H9 (cell line): Measurements from ENCODE around the gene OTUD4. TPM values are rescaled to one million over a fixed set of nuclear protein-coding genes. Genes with fewer than 3 reads are reported as not detected.

Experiments
- DNase-seq: peaks from one replicate; pipeline ENCODE4 v3.0.0-alpha.2; 2017
- H2AFZ ChIP-seq: one replicate; pipeline ENCODE4 v1.6.1; 2013; ENCODE audit warnings: mild to moderate bottlenecking, low read length, control low read depth, moderate library complexity
- H2AK5ac ChIP-seq: 2 replicates; pipeline ENCODE4 v1.6.1; 2013; ENCODE audit warnings: low read length, control low read depth, mixed read lengths; ENCODE audit not compliant: insufficient read length
- H2BK120ac ChIP-seq: one replicate; pipeline ENCODE4 v1.6.1; 2013; ENCODE audit warnings: low read depth, mild to moderate bottlenecking, low read length, control low read depth, inconsistent platforms; ENCODE audit not compliant: poor library complexity, severe bottlenecking
- H2BK12ac ChIP-seq: 2 replicates; pipeline ENCODE4 v1.6.1; 2013; ENCODE audit warnings: low read length, control low read depth, mixed read lengths, low read depth; ENCODE audit not compliant: insufficient read length
- H2BK15ac ChIP-seq: 2 replicates; pipeline ENCODE4 v1.6.1; 2013; ENCODE audit warnings: low read depth, low read length, control low read depth
- H2BK20ac ChIP-seq: one replicate; pipeline ENCODE4 v1.6.1; 2013; ENCODE audit warnings: low read depth, mild to moderate bottlenecking, low read length, control low read depth, inconsistent platforms; ENCODE audit not compliant: poor library complexity, severe bottlenecking
- H2BK5ac ChIP-seq: 2 replicates; pipeline ENCODE4 v1.6.1; 2013; ENCODE audit warnings: low read length, control low read depth, mixed read lengths; ENCODE audit not compliant: insufficient read length
- H3K14ac ChIP-seq: 2 replicates; pipeline ENCODE4 v1.6.1; 2013; ENCODE audit warnings: low read length, control low read depth; ENCODE audit not compliant: insufficient read depth
- H3K18ac ChIP-seq: 2 replicates; pipeline ENCODE4 v1.6.1; 2013; ENCODE audit warnings: low read depth, mild to moderate bottlenecking, mixed read lengths, low read length, control low read depth; ENCODE audit not compliant: insufficient read length
- H3K23ac ChIP-seq: 2 replicates; pipeline ENCODE4 v1.6.1; 2013; ENCODE audit warnings: low read length, control low read depth, mixed read lengths, low read depth; ENCODE audit not compliant: insufficient read length
- H3K23me2 ChIP-seq: 2 replicates; pipeline ENCODE4 v1.6.1; 2013; ENCODE audit warnings: low read depth, mild to moderate bottlenecking, mixed read lengths, low read length, control low read depth; ENCODE audit not compliant: insufficient read length, poor library complexity, severe bottlenecking
- H3K27ac ChIP-seq: 2 replicates; pipeline ENCODE4 v1.5.1; 2013; ENCODE audit warnings: low read length, control low read depth, mixed read lengths, low read depth; ENCODE audit not compliant: insufficient read length
- H3K27me3 ChIP-seq: 2 replicates; pipeline ENCODE4 v1.6.1; 2013; ENCODE audit warnings: low read length, control low read depth, inconsistent platforms; ENCODE audit not compliant: insufficient read depth
- H3K4ac ChIP-seq: 2 replicates; pipeline ENCODE4 v1.6.1; 2013; ENCODE audit warnings: low read depth, mild to moderate bottlenecking, control low read depth, inconsistent platforms, low read length, moderate library complexity
- H3K4me1 ChIP-seq: 2 replicates; pipeline ENCODE4 v1.6.1; 2013; ENCODE audit warnings: low read length, control low read depth, inconsistent platforms; ENCODE audit not compliant: insufficient read depth
- H3K4me2 ChIP-seq: 2 replicates; pipeline ENCODE4 v1.6.1; 2013; ENCODE audit warnings: low read length, control low read depth, mixed read lengths; ENCODE audit not compliant: insufficient read length, insufficient read depth
- H3K56ac ChIP-seq: 2 replicates; pipeline ENCODE4 v1.6.1; 2013; ENCODE audit warnings: low read depth, mild to moderate bottlenecking, mixed read lengths, low read length, control low read depth; ENCODE audit not compliant: insufficient read length
- H3K79me1 ChIP-seq: 2 replicates; pipeline ENCODE4 v1.6.1; 2013; ENCODE audit warnings: low read depth, mild to moderate bottlenecking, moderate library complexity, low read length, control low read depth, inconsistent platforms; ENCODE audit not compliant: insufficient read depth, poor library complexity, severe bottlenecking
- H3K79me2 ChIP-seq: 2 replicates; pipeline ENCODE4 v1.6.1; 2013; ENCODE audit warnings: low read length, control low read depth, inconsistent platforms; ENCODE audit not compliant: insufficient read depth
- H3K9ac ChIP-seq: 2 replicates; pipeline ENCODE4 v1.6.1; 2013; ENCODE audit warnings: low read length, control low read depth, mixed read lengths; ENCODE audit not compliant: insufficient read length; ENCODE audit errors: extremely low read depth
- H3K9me3 ChIP-seq: one replicate; pipeline ENCODE4 v1.6.1; 2013; ENCODE audit warnings: low read depth, low read length, inconsistent platforms; ENCODE audit not compliant: control insufficient read depth
- H3T11ph ChIP-seq: one replicate; pipeline ENCODE4 v1.6.1; 2013; ENCODE audit warnings: mild to moderate bottlenecking, low read length, control low read depth, inconsistent platforms
- H4K20me1 ChIP-seq: one replicate; pipeline ENCODE4 v1.6.1; 2013; ENCODE audit not compliant: control insufficient read depth, insufficient read length, insufficient read depth
- H4K5ac ChIP-seq: 2 replicates; pipeline ENCODE4 v1.6.1; 2013; ENCODE audit warnings: low read depth, mild to moderate bottlenecking, mixed read lengths, low read length, control low read depth; ENCODE audit not compliant: insufficient read length
- H4K8ac ChIP-seq: replicated peaks from 2 replicates; pipeline ENCODE4 v1.6.1; 2013; ENCODE audit warnings: low read length, control low read depth, mixed read lengths, low read depth; ENCODE audit not compliant: insufficient read length
- H4K91ac ChIP-seq: 2 replicates; pipeline ENCODE4 v1.6.1; 2013; ENCODE audit warnings: low read depth, mild to moderate bottlenecking, moderate library complexity, mixed read lengths, low read length, control low read depth; ENCODE audit not compliant: insufficient read length
- H3K27ac Mint-ChIP-seq, 3 experiments: 2 replicates in 2 of 3; 3 replicates in 1 of 3; pipeline ENCODE4 v1.8.0; 2020 to 2021; ENCODE audit warnings: mixed read lengths in 3 of 3, mild to moderate bottlenecking in 1 of 3, moderate library complexity in 1 of 3
- H3K27me3 Mint-ChIP-seq: 2 replicates; pipeline ENCODE4 v1.8.0; 2021; ENCODE audit warnings: low read depth, mild to moderate bottlenecking, moderate library complexity, mixed read lengths
- H3K36me3 Mint-ChIP-seq, 3 experiments: 2 replicates in 2 of 3; 3 replicates in 1 of 3; pipeline ENCODE4 v1.8.0; 2020 to 2021; ENCODE audit warnings: low read depth in 3 of 3, mixed read lengths in 3 of 3; ENCODE audit not compliant: insufficient read depth in 1 of 3
- H3K4me1 Mint-ChIP-seq, 2 experiments: 2 replicates each; pipeline ENCODE4 v1.8.0; 2020; ENCODE audit warnings: mixed read lengths in 2 of 2
- H3K4me3 Mint-ChIP-seq, 2 experiments: 2 replicates in 1 of 2; 3 replicates in 1 of 2; pipeline ENCODE4 v1.8.0; 2020 to 2021; ENCODE audit warnings: mild to moderate bottlenecking in 2 of 2, mixed read lengths in 2 of 2, moderate library complexity in 1 of 2
- H3K9me3 Mint-ChIP-seq, 2 experiments: 2 replicates in 1 of 2; 3 replicates in 1 of 2; pipeline ENCODE4 v1.8.0; 2020; ENCODE audit warnings: mild to moderate bottlenecking in 2 of 2, mixed read lengths in 2 of 2, moderate library complexity in 1 of 2
- WGBS: extraction: QIAGEN DNeasy Blood & Tissue Kit; methylation state at CpG from one replicate; pipeline ENCODE4 v1.1.7; 2013; ENCODE audit warnings: missing lambda C conversion rate, low lambda C conversion rate, mixed read lengths; ENCODE audit not compliant: insufficient read length; ENCODE audit errors: extremely low coverage; 5-methylcytosine and 5-hydroxymethylcytosine counted together
- total RNA-seq: library from RNA; stranded (reverse); gene quantifications from 2 replicates; pipeline ENCODE4 v1.2.1, GENCODE V29; 2021
- TF ChIP-seq, protein P1 (sequence below): fragments of 200-600 bp; sonication (generic); conservative IDR thresholded peaks from 3 replicates; pipeline ENCODE4 v1.8.0; 2021; ENCODE audit warnings: antibody characterized with exemption, mild to moderate bottlenecking

The OTUD4 gene
- total RNA-seq, 1 experiment from 2014 or later: 59.0 TPM

DNA sequence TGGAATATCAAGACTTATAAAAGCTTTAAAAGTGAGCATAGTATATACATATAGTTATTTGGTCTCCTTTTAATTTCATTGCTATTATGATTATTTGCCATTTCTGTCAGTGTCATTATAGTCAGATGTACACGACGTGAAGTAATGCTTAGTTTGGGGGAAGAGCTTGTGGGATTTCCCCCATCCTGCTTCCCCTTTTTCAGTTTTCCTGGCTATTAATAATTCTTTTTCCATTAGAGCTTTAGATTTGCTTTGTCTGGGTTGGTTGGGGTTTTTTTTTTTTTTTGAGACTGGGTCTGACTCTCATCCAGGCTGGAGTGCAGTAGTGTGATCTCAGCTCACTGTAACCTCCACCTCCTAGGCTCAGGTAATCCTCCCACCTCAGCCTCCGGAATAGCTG, 76.9 kb downstream of the OTUD4 start:
- DNase-seq: no peak
- Histone ChIP-seq H3K27me3 (no peaks in the 10 kb centered on the region), H2BK5ac (no peak overlapping the region), H2BK12ac (no peak overlapping the region), H3K4me1 (no peaks in the 10 kb centered on the region), H3K4ac (no peak overlapping the region), H2BK20ac (no peak overlapping the region), H3K18ac (no peak overlapping the region), H4K20me1 (no peaks in the 10 kb centered on the region), H3K4me2 (no peak overlapping the region), H4K91ac (no peak overlapping the region), H3K27ac (no peak overlapping the region), H3K79me2 (peaks cover 29% of the 10 kb centered on the region; the same call in 1 of the 2 replicates), H3K79me1 (no peaks in the 10 kb centered on the region), H4K5ac (no peak overlapping the region), H3K23me2 (peaks cover 5% of the 10 kb centered on the region), H2AK5ac (no peak overlapping the region), H2AFZ (no peak overlapping the region), H2BK120ac (no peak overlapping the region), H3K9me3 (no peaks in the 10 kb centered on the region), H3K23ac (no peak overlapping the region), H3K14ac (no peak overlapping the region), H2BK15ac (no peak overlapping the region), H3T11ph (no peak overlapping the region), H3K9ac (no peak overlapping the region), H4K8ac (no peak overlapping the region), H3K56ac (no peak overlapping the region)
- no peak overlapping the region for H3K27ac Mint-ChIP-seq
- H3K4me3 Mint-ChIP-seq: no peak overlapping the region
- no CpG with 5 or more reads among the region's 3 CpGs for WGBS
- H3K27me3 Mint-ChIP-seq: no peaks in the 10 kb centered on the region
- H3K9me3 Mint-ChIP-seq: no peaks in the 10 kb centered on the region
- TF ChIP-seq, protein P1, sequence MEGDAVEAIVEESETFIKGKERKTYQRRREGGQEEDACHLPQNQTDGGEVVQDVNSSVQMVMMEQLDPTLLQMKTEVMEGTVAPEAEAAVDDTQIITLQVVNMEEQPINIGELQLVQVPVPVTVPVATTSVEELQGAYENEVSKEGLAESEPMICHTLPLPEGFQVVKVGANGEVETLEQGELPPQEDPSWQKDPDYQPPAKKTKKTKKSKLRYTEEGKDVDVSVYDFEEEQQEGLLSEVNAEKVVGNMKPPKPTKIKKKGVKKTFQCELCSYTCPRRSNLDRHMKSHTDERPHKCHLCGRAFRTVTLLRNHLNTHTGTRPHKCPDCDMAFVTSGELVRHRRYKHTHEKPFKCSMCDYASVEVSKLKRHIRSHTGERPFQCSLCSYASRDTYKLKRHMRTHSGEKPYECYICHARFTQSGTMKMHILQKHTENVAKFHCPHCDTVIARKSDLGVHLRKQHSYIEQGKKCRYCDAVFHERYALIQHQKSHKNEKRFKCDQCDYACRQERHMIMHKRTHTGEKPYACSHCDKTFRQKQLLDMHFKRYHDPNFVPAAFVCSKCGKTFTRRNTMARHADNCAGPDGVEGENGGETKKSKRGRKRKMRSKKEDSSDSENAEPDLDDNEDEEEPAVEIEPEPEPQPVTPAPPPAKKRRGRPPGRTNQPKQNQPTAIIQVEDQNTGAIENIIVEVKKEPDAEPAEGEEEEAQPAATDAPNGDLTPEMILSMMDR: no peak
- H3K4me1 Mint-ChIP-seq: peaks cover 6 to 8% of the 10 kb centered on the region in 2 experiments
- H3K36me3 Mint-ChIP-seq: peaks cover 4 to 29% (median 18%) of the 10 kb centered on the region in 3 experiments; a peak in 6 of 7 replicates
